DOHH2 (cell line): ENCODE measurements around the gene KDELR3.

ENCODE experiments used
- H3F3A ChIP-seq: fragments of 200-600 bp; sonication (generic), shearing (Covaris generic); 2 replicates; pipeline ENCODE4 v1.6.0; 2016; ENCODE audit warnings: antibody characterized with exemption, mild to moderate bottlenecking; ENCODE audit not compliant: control insufficient read depth, insufficient read depth
- H3K27ac ChIP-seq: fragments of 200-600 bp; sonication (generic); 2 replicates; pipeline ENCODE4 v1.5.1; 2014; ENCODE audit warnings: low read depth, mild to moderate bottlenecking, low read length, moderate library complexity
- H3K27me3 ChIP-seq: fragments of 200-600 bp; sonication (generic); 2 replicates; pipeline ENCODE4 v1.6.1; 2014; ENCODE audit warnings: mild to moderate bottlenecking, low read length, mixed read lengths; ENCODE audit not compliant: control insufficient read depth
- H3K36me3 ChIP-seq: fragments of 200-600 bp; sonication (generic); 2 replicates; pipeline ENCODE4 v1.6.1; 2014; ENCODE audit warnings: mild to moderate bottlenecking, low read length, moderate library complexity, mixed read lengths; ENCODE audit not compliant: control insufficient read depth
- H3K4me1 ChIP-seq: fragments of 200-600 bp; sonication (generic); 2 replicates; pipeline ENCODE4 v1.6.1; 2014; ENCODE audit warnings: mild to moderate bottlenecking, low read length, mixed read lengths; ENCODE audit not compliant: control insufficient read depth
- H3K4me2 ChIP-seq: fragments of 200-600 bp; sonication (generic); 2 replicates; pipeline ENCODE4 v1.6.0; 2014; ENCODE audit warnings: mild to moderate bottlenecking, low read length, moderate library complexity
- H3K4me3 ChIP-seq: fragments of 200-600 bp; sonication (generic); 2 replicates; pipeline ENCODE4 v1.5.1; 2014; ENCODE audit warnings: mild to moderate bottlenecking, low read length, mixed read lengths
- H3K79me2 ChIP-seq: fragments of 200-600 bp; sonication (generic); 2 replicates; pipeline ENCODE4 v1.6.1; 2014; ENCODE audit warnings: mild to moderate bottlenecking, low read length, mixed read lengths; ENCODE audit not compliant: control insufficient read depth
- H3K9me2 ChIP-seq: fragments of 200-600 bp; sonication (generic); replicated peaks from 2 replicates; pipeline ENCODE4 v1.6.1; 2014; ENCODE audit warnings: mild to moderate bottlenecking, low read length, mixed read lengths; ENCODE audit not compliant: control insufficient read depth
- H3K9me3 ChIP-seq: fragments of 200-600 bp; sonication (generic); 2 replicates; pipeline ENCODE4 v1.6.1; 2014; ENCODE audit warnings: antibody characterized with exemption, low read length, mixed read lengths; ENCODE audit not compliant: control insufficient read depth, insufficient read depth
- H4K20me1 ChIP-seq: fragments of 200-600 bp; sonication (generic); 2 replicates; pipeline ENCODE4 v1.6.0; 2014; ENCODE audit warnings: low read depth, mild to moderate bottlenecking, antibody characterized with exemption, low read length, moderate library complexity; ENCODE audit not compliant: control insufficient read depth, insufficient read depth
- CTCF ChIP-seq: fragments of 200-600 bp; sonication (generic); IDR thresholded peaks from one replicate; pipeline ENCODE4 v1.5.1; 2014; ENCODE audit warnings: antibody characterized with exemption, mild to moderate bottlenecking, low read depth, low read length; ENCODE audit not compliant: poor library complexity, severe bottlenecking
- EZH2phosphoT487 ChIP-seq: fragments of 200-600 bp; sonication (generic); IDR thresholded peaks from 2 replicates; pipeline ENCODE4 v1.6.1; 2017; ENCODE audit warnings: borderline replicate concordance, mild to moderate bottlenecking, antibody characterized with exemption, low read length, moderate library complexity, mixed read lengths

The KDELR3 gene

GRCh38 chr22:38489561-38490145 is 21.8 kb downstream of the KDELR3 start:
- peaks cover 23% of the 10 kb centered on the region for H3K79me2 ChIP-seq
- peaks cover 94% of the 10 kb centered on the region for H3K36me3 ChIP-seq
- H3K4me1 ChIP-seq, result no peaks in the 10 kb centered on the region
- H4K20me1 ChIP-seq, result peaks cover 15% of the 10 kb centered on the region
- H3K9me2 ChIP-seq, result no peaks in the 10 kb centered on the region
- H3K4me2 ChIP-seq, result no peak overlapping the region
- peaks cover 57% of the 10 kb centered on the region for H3F3A ChIP-seq
- no peak overlapping the region for H3K27ac ChIP-seq
- H3K9me3 ChIP-seq, result no peaks in the 10 kb centered on the region
- no peaks in the 10 kb centered on the region for H3K27me3 ChIP-seq
- TF ChIP-seq EZH2phosphoT487 (no peak), CTCF (no peak)
- H3K4me3 ChIP-seq, result no peak overlapping the region

- TF ChIP-seq CTCF (no peak), EZH2phosphoT487 (no peak)
- no peaks in the 10 kb centered on the region for H3K9me2 ChIP-seq
- H3K27me3 ChIP-seq, result no peaks in the 10 kb centered on the region
- H3K4me2 ChIP-seq, result no peak overlapping the region
- H4K20me1 ChIP-seq, result peaks cover 17% of the 10 kb centered on the region
- no peak overlapping the region for H3K27ac ChIP-seq
- H3K4me1 ChIP-seq, result no peaks in the 10 kb centered on the region
- H3K4me3 ChIP-seq, result no peak overlapping the region
- H3F3A ChIP-seq, result peaks cover 51% of the 10 kb centered on the region
- peaks cover 28% of the 10 kb centered on the region for H3K79me2 ChIP-seq
- H3K9me3 ChIP-seq, result no peaks in the 10 kb centered on the region
- H3K36me3 ChIP-seq, result peaks cover 95% of the 10 kb centered on the region
Measured at GRCh38 chr22:38490475-38490874, 22.6 kb downstream of the KDELR3 start.

GRCh38 chr22:38490915-38491314 is 23.0 kb downstream of the KDELR3 start:
- no peak for TF ChIP-seq EZH2phosphoT487
- TF ChIP-seq CTCF, result no peak
- Histone ChIP-seq H3K4me2 (no peak overlapping the region), H3K79me2 (peaks cover 32% of the 10 kb centered on the region), H4K20me1 (peaks cover 17% of the 10 kb centered on the region), H3K4me1 (no peaks in the 10 kb centered on the region), H3K27me3 (no peaks in the 10 kb centered on the region), H3F3A (peaks cover 51% of the 10 kb centered on the region), H3K9me2 (no peaks in the 10 kb centered on the region), H3K9me3 (no peaks in the 10 kb centered on the region), H3K4me3 (no peak overlapping the region), H3K36me3 (peaks cover 96% of the 10 kb centered on the region), H3K27ac (no peak overlapping the region)
